NCI-H1417 treated with DMSO at 0.1 percent for 48 hours (cell line): ENCODE data around the gene COL4A6.

Experiments used
- DNase-seq: peaks from one replicate; lab custom pipeline; 2025; lab: John Stamatoyannopoulos, UW

COL4A6 gene

GRCh38 chrX:108331126-108331909, 106.9 kb downstream of the COL4A6 start:
- no peak for DNase-seq

DNA sequence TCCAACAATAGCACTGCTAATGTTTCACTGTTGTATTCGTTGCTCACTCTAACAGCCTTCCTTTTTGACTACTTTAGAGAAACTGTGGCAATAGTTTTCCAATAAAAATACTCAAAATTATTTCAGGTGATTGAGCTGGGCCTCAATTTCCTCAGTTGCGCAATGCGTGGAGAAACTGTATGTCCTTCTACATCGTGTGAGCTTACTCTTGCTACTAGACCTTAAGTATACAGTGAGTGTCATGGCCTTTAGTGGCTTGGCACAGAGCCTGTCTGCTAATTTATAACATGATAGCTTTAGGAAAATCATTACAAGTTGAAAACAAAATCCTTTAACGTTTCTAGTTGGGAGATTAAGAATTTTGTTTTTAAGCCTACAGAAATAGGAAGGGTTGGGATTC, 114.5 kb downstream of the COL4A6 start:
- no peak for DNase-seq

GRCh38 chrX:108322234-108322633, 116.0 kb downstream of the COL4A6 start:
- DNase-seq, result no peak

DNA sequence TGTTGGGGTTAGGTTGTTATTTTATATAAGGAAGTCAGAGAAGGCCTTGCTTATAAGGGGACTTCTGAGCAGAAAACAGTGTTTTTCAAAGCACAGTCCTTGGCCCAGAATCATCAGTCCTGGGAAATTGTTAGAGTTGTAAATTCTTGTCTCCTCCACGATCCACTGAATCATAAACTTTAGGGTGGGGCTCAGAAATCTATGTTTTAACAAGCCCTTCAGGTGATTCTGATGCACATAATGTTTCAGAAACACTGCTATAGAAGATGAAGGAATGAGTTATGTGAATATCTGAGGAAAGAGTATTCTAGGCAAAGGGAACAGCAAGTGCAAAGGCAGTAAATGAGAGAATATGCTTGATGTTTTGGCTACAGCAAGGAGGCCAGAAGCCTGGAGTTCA, 121.8 kb downstream of the COL4A6 start:
- no peak for DNase-seq

DNA sequence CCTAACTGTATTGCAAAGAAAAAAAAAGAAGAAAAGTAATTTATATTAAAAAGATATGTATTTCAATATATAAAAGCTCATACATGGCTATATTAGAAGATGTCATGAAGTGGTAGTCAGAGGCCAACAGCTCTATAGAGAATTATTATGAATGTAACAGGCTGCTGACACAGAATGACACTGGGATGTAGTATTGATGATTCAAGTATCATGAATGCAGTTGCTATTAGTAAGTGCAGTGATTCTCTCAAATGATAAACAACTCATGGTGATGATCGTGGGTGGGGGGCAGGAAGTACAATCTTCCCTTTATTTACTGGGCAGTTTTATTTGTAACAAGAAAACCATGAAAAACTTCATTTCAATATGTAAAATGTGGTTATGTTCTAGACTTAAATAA, 124.6 kb downstream of the COL4A6 start:
- no peak for DNase-seq

- no peak for DNase-seq
Measured at GRCh38 chrX:108312957-108313356, 125.3 kb downstream of the COL4A6 start.

GRCh38 chrX:108312011-108312410, 126.2 kb downstream of the COL4A6 start:
- no peak for DNase-seq

- DNase-seq, result no peak
Measured at GRCh38 chrX:108310506-108310905, 127.7 kb downstream of the COL4A6 start.

DNA sequence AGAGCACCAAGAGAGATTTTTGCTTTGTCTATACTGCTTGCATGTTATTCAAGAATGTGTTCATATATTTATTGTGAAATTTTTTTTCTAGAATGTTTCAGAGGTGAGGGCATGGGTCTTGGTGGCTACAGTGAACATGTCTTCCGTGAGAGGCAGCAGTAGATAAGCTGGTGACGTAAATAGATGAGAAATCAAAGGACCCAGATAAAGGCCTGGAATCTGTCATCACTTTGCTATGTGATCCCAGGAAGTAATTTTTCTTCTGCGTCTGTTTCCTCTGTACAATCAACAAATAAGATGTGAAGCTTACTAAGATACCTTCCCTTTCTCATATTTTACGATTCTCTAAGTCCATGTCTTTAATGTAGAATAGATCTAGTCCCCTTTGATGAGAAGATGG, 129.1 kb downstream of the COL4A6 start:
- DNase-seq, result no peak

DNA sequence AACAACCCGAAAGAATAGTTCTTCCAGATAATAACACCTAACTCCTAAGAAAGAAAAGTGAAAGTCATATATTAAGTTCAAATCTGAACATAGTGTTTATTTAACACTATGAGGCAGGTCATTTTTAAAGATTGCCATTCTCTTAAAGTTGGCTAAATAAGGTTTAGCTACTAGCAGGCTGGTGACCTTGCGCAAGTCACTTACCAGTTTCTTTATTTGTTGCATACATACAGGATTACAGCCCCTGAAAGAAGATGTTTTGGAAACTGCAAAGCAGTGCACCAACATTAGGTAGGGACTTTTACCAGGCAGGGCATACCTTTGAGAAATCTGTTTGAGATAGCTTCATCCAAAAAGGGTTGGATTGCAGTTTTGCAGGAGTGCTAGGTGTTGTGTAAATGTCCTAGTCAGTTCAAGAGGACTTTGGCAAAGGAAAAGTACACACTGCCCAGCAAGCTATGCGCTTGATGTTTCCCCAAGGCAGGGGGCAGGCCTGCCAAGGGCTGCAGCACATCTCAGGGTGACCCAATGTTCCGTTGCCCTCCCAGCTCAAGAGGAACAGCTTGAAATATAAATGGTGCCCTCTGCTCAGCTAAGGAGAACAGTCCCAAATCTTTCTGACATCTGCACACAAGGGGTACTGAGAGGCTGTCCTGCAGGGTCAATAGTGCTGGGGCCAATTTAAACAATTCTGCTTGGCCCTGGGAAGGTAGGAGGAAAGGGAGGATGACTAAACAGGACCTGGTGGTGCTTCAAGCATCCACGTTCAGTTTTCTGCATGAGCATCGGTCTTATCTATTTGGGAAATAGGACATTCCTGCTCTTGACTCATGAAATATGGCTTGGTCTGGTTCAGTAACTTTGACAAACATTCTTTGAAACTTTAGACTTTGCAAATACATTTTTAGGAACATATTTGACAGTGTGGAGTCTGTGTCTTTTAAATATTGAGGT, 130.8 kb downstream of the COL4A6 start:
- no peak for DNase-seq

GRCh38 chrX:108306086-108306485, 132.1 kb downstream of the COL4A6 start:
- DNase-seq, result no peak

DNA sequence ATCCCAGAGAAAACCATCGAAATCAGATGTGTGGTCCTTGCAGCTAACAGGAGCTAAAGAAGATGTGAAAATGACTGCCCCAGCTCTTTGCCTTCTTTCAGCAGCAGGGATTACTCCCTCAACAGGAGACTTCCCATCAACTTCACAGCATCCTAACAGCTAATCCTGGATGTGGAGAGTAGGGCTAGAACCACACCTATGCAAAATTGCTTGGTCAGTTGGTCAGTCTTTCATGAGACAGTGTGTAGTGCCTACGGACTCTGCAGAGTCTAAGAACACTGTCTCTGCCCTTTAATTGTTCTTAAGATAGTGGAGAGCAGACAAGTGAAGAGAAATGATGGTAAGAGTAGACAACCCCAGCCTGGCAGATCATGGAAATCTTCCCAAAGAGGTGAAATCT, 133.5 kb downstream of the COL4A6 start:
- no peak for DNase-seq

DNA sequence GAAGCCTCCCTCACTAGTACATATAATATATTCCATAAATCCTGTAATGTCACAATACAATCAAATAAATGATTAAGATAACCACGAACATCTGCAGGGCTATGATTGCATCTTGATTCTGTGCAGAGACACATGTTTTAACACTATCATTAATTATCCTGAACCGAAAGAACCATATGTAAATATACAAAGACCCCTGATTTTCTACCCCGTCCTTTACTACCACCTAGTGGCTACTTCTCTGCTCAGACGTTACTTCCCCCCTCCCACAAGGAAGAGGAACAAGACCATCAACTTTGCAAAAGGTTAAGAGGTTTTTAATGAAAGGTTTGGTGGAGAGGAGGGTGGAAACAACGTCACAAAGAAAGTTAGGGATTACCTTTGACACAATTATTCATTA, 134.0 kb downstream of the COL4A6 start:
- DNase-seq, result no peak

DNA sequence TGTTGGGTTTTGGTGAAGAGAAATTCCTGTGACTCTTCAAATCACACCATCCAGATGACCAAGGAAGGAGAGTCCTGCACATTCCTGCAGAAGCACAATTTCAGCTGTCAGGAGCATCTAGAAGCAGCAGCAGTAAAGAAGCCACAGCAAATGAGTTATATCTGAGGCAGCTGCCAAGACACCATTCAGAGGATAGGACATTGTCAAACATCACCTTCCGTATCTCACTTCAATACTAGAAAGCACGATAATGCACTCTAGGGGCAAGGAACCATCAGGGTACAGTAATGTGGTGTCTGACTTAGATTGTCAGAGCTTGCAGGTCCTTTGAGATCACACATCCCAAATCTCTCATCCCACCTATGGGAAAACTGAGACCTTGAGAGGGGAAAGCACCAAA, 134.5 kb downstream of the COL4A6 start:
- no peak for DNase-seq

GRCh38 chrX:108299704-108300103, 138.5 kb downstream of the COL4A6 start:
- DNase-seq, result no peak

DNA sequence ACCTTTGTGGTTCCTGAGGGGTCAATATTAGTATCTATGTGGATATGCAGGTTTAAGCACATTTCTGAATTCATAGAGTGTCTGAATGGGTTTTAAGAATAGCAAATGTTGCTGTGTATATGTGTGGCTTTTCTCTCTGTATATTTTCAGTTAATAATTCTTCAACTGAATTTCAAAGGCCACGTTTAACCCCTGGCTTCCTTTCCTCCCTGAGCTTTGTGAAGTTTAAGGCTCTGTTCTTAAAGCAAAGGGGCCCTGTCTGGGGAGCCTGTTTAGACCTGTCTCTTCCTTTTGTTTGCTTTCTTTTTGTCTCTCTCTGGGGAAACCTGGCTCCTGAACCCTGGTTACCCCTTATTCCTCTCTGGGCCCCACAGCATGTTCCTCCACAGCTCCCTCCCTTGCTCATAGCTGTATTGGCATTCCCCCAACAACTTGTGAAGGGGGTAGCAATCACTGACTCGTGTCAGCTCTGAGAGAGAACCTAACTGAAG, 139.1 kb downstream of the COL4A6 start:
- no peak for DNase-seq

GRCh38 chrX:108298165-108298602, 140.0 kb downstream of the COL4A6 start:
- DNase-seq, result no peak

DNA sequence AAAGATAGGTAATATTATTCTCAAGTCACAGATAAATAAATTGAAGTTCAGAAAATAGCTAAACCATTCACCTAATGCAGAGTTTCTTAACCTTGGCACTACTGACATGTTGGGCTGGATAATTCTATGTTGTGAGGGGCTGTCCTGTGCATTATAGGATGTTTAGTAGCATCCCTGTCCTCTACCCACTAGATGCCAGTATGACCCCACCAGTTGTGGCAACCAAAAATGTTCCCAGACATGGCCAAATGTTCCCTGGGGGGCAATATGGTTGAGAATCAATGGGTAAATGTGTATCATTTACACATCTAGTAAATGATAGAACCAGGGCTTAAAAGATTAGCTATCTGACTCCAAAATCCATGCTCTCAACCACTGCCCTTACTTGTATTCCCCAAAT, 140.9 kb downstream of the COL4A6 start:
- no peak for DNase-seq

DNA sequence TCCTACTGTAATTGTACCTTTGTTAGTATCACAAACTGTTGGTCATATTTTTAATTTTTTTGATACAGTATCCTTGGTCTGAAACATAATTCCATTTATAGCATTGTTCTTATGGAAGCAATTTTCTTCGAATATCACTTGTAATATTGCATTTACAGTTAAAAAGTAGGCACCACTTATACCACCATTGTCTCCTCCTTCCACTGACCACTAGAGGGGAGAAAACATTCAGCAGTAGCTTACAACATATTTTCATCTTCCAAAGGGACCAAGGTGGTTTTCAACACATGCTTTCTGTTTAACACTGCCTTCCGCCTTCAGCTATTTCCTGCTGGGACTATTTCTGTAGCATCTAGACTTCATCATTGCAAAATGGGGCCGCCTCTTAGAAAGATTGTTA, 146.2 kb downstream of the COL4A6 start:
- no peak for DNase-seq

GRCh38 chrX:108285918-108286317, 152.3 kb downstream of the COL4A6 start:
- no peak for DNase-seq

- no peak for DNase-seq
Measured at GRCh38 chrX:108285356-108285755, 152.9 kb downstream of the COL4A6 start.

DNA sequence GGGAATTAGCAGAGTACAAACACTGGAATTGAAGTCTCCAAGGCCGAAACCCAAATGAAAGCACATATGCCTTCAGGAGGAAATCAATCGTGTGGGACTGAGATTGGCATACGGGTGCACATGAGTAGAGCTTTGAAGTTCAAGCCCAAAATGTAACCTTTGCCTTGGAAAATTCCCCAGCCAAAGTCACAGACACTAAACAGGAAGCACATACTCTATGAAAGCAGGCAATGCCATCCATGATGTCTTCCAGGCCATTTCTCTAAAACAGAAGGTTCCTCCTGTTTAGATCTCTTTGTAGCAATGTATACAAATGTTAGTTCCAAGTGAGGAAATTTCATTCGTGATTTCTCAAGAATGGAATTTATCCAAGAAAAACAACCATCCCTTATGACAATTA, 162.5 kb downstream of the COL4A6 start:
- DNase-seq, result no peak

- DNase-seq, result no peak
Measured at GRCh38 chrX:108271397-108271787, 166.8 kb downstream of the COL4A6 start.
